Subcutaneous abdominal adipose tissue (tissue), 5 donors: ENCODE measurements around the gene ACTN1.

Experiments used
- H3K27ac ChIP-seq: one replicate; pipeline ENCODE4 v1.7.0; 2013; ENCODE audit warnings: low read depth, mild to moderate bottlenecking, inconsistent platforms, low read length, moderate library complexity
- H3K27me3 ChIP-seq, 5 donors: one replicate each; pipeline ENCODE4 v1.7.0; 2013; ENCODE audit warnings: low read length in 5 of 5, inconsistent platforms in 1 of 5; ENCODE audit not compliant: control insufficient read depth in 5 of 5, insufficient read depth in 4 of 5
- H3K36me3 ChIP-seq, 5 donors: one replicate each; pipeline ENCODE4 v1.7.0; 2013; ENCODE audit warnings: low read length in 5 of 5; ENCODE audit not compliant: control insufficient read depth in 5 of 5, insufficient read depth in 5 of 5
- H3K4me1 ChIP-seq, 5 donors: one replicate each; pipeline ENCODE4 v1.7.0; 2013; ENCODE audit warnings: low read length in 5 of 5, mild to moderate bottlenecking in 3 of 5, moderate library complexity in 1 of 5; ENCODE audit not compliant: control insufficient read depth in 5 of 5, insufficient read depth in 5 of 5
- H3K4me3 ChIP-seq, 5 donors: one replicate each; pipeline ENCODE4 v1.7.0; 2013; ENCODE audit warnings: low read length in 5 of 5, low read depth in 1 of 5
- H3K9ac ChIP-seq, 5 donors: one replicate each; pipeline ENCODE4 v1.7.0; 2013; ENCODE audit warnings: low read length in 5 of 5, mild to moderate bottlenecking in 4 of 5, moderate library complexity in 3 of 5
- H3K9me3 ChIP-seq, 5 donors: one replicate each; pipeline ENCODE4 v1.7.0; 2013; ENCODE audit warnings: low read length in 5 of 5; ENCODE audit not compliant: control insufficient read depth in 5 of 5
- donor health status: healthy.
- donor health status: healthy.
- donor health status: healthy.
- donor health status: healthy.
- donor health status: healthy.

The ACTN1 gene

GRCh38 chr14:68897559-68898155 is 81.4 kb downstream of the ACTN1 start:
- Histone ChIP-seq H3K9ac (no peak overlapping the region), H3K9me3 (no peaks in the 10 kb centered on the region), H3K4me1 (peaks cover 0 to 14% (median 9%) of the 10 kb centered on the region in 5 donors), H3K36me3 (peaks cover 2 to 83% (median 60%) of the 10 kb centered on the region in 5 donors), H3K4me3 (no peak overlapping the region), H3K27ac (no peak overlapping the region), H3K27me3 (no peaks in the 10 kb centered on the region)

GRCh38 chr14:68896132-68896531 is 83.0 kb downstream of the ACTN1 start:
- no peak overlapping the region for H3K9ac ChIP-seq
- H3K4me1 ChIP-seq, result peaks cover 0 to 14% (median 9%) of the 10 kb centered on the region in 5 donors
- H3K27me3 ChIP-seq, result no peaks in the 10 kb centered on the region
- H3K4me3 ChIP-seq, result no peak overlapping the region
- no peak overlapping the region for H3K27ac ChIP-seq
- no peaks in the 10 kb centered on the region for H3K9me3 ChIP-seq
- peaks cover 2 to 80% (median 60%) of the 10 kb centered on the region in 5 donors for H3K36me3 ChIP-seq

- Histone ChIP-seq H3K4me1 (peaks cover 0 to 18% (median 13%) of the 10 kb centered on the region in 5 donors), H3K4me3 (no peak overlapping the region), H3K36me3 (peaks cover 2 to 80% (median 61%) of the 10 kb centered on the region in 5 donors), H3K27ac (peak overlapping the region; percentile 52), H3K9me3 (no peaks in the 10 kb centered on the region), H3K9ac (no peak overlapping the region), H3K27me3 (no peaks in the 10 kb centered on the region)
Measured at GRCh38 chr14:68894802-68895703, 84.0 kb downstream of the ACTN1 start.

GRCh38 chr14:68894123-68894522 is 85.0 kb downstream of the ACTN1 start:
- H3K9me3 ChIP-seq, result no peaks in the 10 kb centered on the region
- H3K27ac ChIP-seq, result peak overlapping the region; percentile 4
- no peak overlapping the region for H3K4me3 ChIP-seq
- H3K4me1 ChIP-seq, result peaks cover 0 to 18% (median 13%) of the 10 kb centered on the region in 5 donors
- peaks cover 7 to 83% (median 63%) of the 10 kb centered on the region in 5 donors for H3K36me3 ChIP-seq
- H3K27me3 ChIP-seq, result no peaks in the 10 kb centered on the region
- H3K9ac ChIP-seq, result no peak overlapping the region

GRCh38 chr14:68893566-68893965 is 85.5 kb downstream of the ACTN1 start:
- Histone ChIP-seq H3K9me3 (no peaks in the 10 kb centered on the region), H3K4me3 (no peak overlapping the region), H3K9ac (no peak overlapping the region), H3K36me3 (peaks cover 7 to 83% (median 62%) of the 10 kb centered on the region in 5 donors), H3K4me1 (peaks cover 0 to 19% (median 14%) of the 10 kb centered on the region in 5 donors), H3K27ac (peak overlapping the region; percentile 4), H3K27me3 (no peaks in the 10 kb centered on the region)

- no peaks in the 10 kb centered on the region for H3K27me3 ChIP-seq
- H3K4me3 ChIP-seq, result no peak overlapping the region
- peaks cover 5 to 83% (median 62%) of the 10 kb centered on the region in 5 donors for H3K36me3 ChIP-seq
- no peak overlapping the region for H3K27ac ChIP-seq
- no peak overlapping the region for H3K9ac ChIP-seq
- H3K4me1 ChIP-seq, result peaks cover 0 to 24% (median 18%) of the 10 kb centered on the region in 5 donors
- no peaks in the 10 kb centered on the region for H3K9me3 ChIP-seq
Measured at GRCh38 chr14:68892961-68893360, 86.1 kb downstream of the ACTN1 start.

- no peaks in the 10 kb centered on the region for H3K9me3 ChIP-seq
- H3K36me3 ChIP-seq, result peaks cover 5 to 79% (median 59%) of the 10 kb centered on the region in 5 donors
- no peaks in the 10 kb centered on the region for H3K27me3 ChIP-seq
- peak overlapping the region; percentile 44 for H3K27ac ChIP-seq
- H3K4me1 ChIP-seq, result peaks cover 0 to 24% (median 18%) of the 10 kb centered on the region in 5 donors
- no peak overlapping the region for H3K4me3 ChIP-seq
- H3K9ac ChIP-seq, result no peak overlapping the region
Measured at GRCh38 chr14:68891851-68892660, 87.0 kb downstream of the ACTN1 start.

GRCh38 chr14:68890173-68890931 is 88.8 kb downstream of the ACTN1 start:
- no peaks in the 10 kb centered on the region for H3K9me3 ChIP-seq
- peaks cover 5 to 73% (median 62%) of the 10 kb centered on the region in 5 donors for H3K36me3 ChIP-seq
- no peak overlapping the region for H3K4me3 ChIP-seq
- peaks cover 0 to 23% (median 18%) of the 10 kb centered on the region in 5 donors for H3K4me1 ChIP-seq
- no peak overlapping the region for H3K9ac ChIP-seq
- H3K27ac ChIP-seq, result peak overlapping the region; percentile 44
- no peaks in the 10 kb centered on the region for H3K27me3 ChIP-seq

GRCh38 chr14:68888883-68889282 is 90.2 kb downstream of the ACTN1 start:
- no peak overlapping the region for H3K4me3 ChIP-seq
- H3K36me3 ChIP-seq, result peaks cover 5 to 77% (median 73%) of the 10 kb centered on the region in 5 donors
- no peaks in the 10 kb centered on the region for H3K27me3 ChIP-seq
- H3K9ac ChIP-seq, result no peak overlapping the region
- H3K4me1 ChIP-seq, result peaks cover 0 to 18% (median 10%) of the 10 kb centered on the region in 5 donors
- H3K27ac ChIP-seq, result peak overlapping the region; percentile 54
- H3K9me3 ChIP-seq, result no peaks in the 10 kb centered on the region
